Heart left ventricle (tissue), 16 donors: ENCODE measurements around the gene NFKBIE. TPM values are rescaled to one million over a fixed set of nuclear protein-coding genes. Genes with fewer than 3 reads are reported as not detected.

ENCODE experiments used
- ATAC-seq, 4 donors: fragments of 200-7000 bp; cut with Tn5 transposase; one replicate each; pipeline ENCODE4 v1.9.1; 2020 to 2022; ENCODE audit warnings: moderate library complexity in 4 of 4, mild to moderate bottlenecking in 3 of 4, moderate number of reproducible peaks in 1 of 4
- DNase-seq, 5 donors: peaks; one replicate each; pipeline ENCODE4 v3.0.0-alpha.2; 2020
- H3K27ac ChIP-seq, 12 donors: fragments of 200-600 bp; sonication (generic) in 4 of 12; one replicate each; pipeline versions ENCODE4 v1.5.0 to v1.8.0; 2016 to 2022; ENCODE audit warnings: mild to moderate bottlenecking in 2 of 12
- H3K27me3 ChIP-seq, 9 donors: fragments of 200-600 bp; sonication (generic) in 2 of 9; one replicate each; pipeline versions ENCODE4 v1.5.1 to v1.8.0; 2016 to 2022; ENCODE audit warnings: mild to moderate bottlenecking in 3 of 9
- H3K36me3 ChIP-seq, 9 donors: fragments of 200-600 bp; sonication (generic) in 2 of 9; one replicate each; pipeline versions ENCODE4 v1.5.0 to v1.8.0; 2018 to 2022; ENCODE audit warnings: mild to moderate bottlenecking in 2 of 9
- H3K4me1 ChIP-seq, 12 donors: fragments of 200-600 bp; sonication (generic) in 4 of 12; one replicate each; pipeline versions ENCODE4 v1.5.0 to v1.8.0; 2016 to 2022; ENCODE audit warnings: mild to moderate bottlenecking in 3 of 12
- H3K4me3 ChIP-seq, 12 donors: fragments of 200-600 bp; sonication (generic) in 4 of 12; one replicate each; pipeline versions ENCODE4 v1.5.0 to v1.8.0; 2017 to 2022; ENCODE audit warnings: mild to moderate bottlenecking in 9 of 12, moderate library complexity in 4 of 12
- H3K9me3 ChIP-seq, 12 donors: fragments of 200-600 bp; sonication (generic) in 4 of 12; one replicate each; pipeline versions ENCODE4 v1.5.0 to v1.8.0; 2016 to 2022; ENCODE audit warnings: mild to moderate bottlenecking in 1 of 12
- CTCF ChIP-seq, 12 donors: fragments of 200-600 bp; sonication (generic) in 4 of 12; IDR thresholded peaks; one replicate each; pipeline versions ENCODE4 v1.5.0 to v1.8.0; 2018 to 2022; ENCODE audit warnings: antibody characterized with exemption in 12 of 12, mild to moderate bottlenecking in 5 of 12
- POLR2A ChIP-seq, 2 donors: fragments of 450-650 bp; IDR thresholded peaks; one replicate each; pipeline ENCODE4 v1.6.1; 2017; ENCODE audit warnings: antibody characterized with exemption in 2 of 2, mild to moderate bottlenecking in 2 of 2, moderate library complexity in 2 of 2
- WGBS, 4 donors: extraction: QIAGEN DNeasy Blood & Tissue Kit in 2 of 4; methylation state at CpG; one replicate each; pipeline versions ENCODE4 v1.1.5 to v1.1.7; 2013 to 2018; 5-methylcytosine and 5-hydroxymethylcytosine counted together
- intact Hi-C, 10 donors: fragments of 100-400 bp; cut with DNase I; formaldehyde crosslinking; loops; one replicate each; pipeline versions ENCODE4 v1.11.1 to v1.14.2; 2022
- polyA plus RNA-seq, 2 donors: library from polyadenylated mRNA; stranded (reverse); fragments of 200-250 nt; gene quantifications; one replicate each; pipeline ENCODE4 v1.2.3, GENCODE V29; 2013
- total RNA-seq, 9 donors: library from RNA; depleted of rRNA in 2 of 9; stranded (reverse); fragments of >200 nt in 2 of 9; fragmentation: NEBNext Ultra II Directional in 3 of 9; extraction: Animal tissue kit (Norgen Biotek cat#: 25700) in 3 of 9; gene quantifications; one replicate each; pipeline versions ENCODE4 v1.1.0 to v1.2.4, GENCODE V29; 2016 to 2023
- donor health status: ischemic (EF 13 %, LVEDD 7.1; RV severe dilation, severe dysfunction).
- donor health status: healthy with polysubstance abuse.
- donor health status: DM: no; HTN: yes; CAD: no.
- donor health status: DM: no; HTN: no; CAD: no.
- donor health status: ischemic (EF 25% LVEDD 6.9; RV normal size, moderate dysfunction).
- donor health status: ischemic (EF 25% LVEDD 5.7; RV mildly dilated, moderate dysfunction).
- donor health status: healthy.
- donor health status: DM: yes; HTN: yes; CAD: no.
- donor health status: ischemic (EF 35%, LVEDD 5.7; RV mildly dilated, moderate dysfunction).
- donor health status: nonischemic (EF 11% LVEDD 7.7; RV severe dilation, severe dysfunction).
- donor health status: DM: yes; HTN: yes; CAD: no.
- donor health status: PGD.
- donor health status: ischemic (EF 29% LVEDD 5.4; RV normal size, mild dysfunction).
- donor health status: nonischemic (EF 23%, LVEDD 6.1; RV moderate dilation, normal function).

The NFKBIE gene
- total and polyA plus RNA-seq, 11 donors: 2.5 to 13.1 (median 4.0) TPM

- H3K9me3 ChIP-seq: no peaks in the 10 kb centered on the region
- H3K27me3 ChIP-seq: no peaks in the 10 kb centered on the region
- TF ChIP-seq POLR2A (IDR thresholded peaks at IDR 0.05) (no peak), CTCF (IDR thresholded peaks at IDR 0.05) (no peak)
- H3K36me3 ChIP-seq: no peaks in the 10 kb centered on the region
- peak in 3 of 4 donors; percentile 1 to 13 (median 7) for ATAC-seq
- 45 to 54% (median 49%) methylated on average over 13 to 16 of the region's 16 CpGs for WGBS, 4 donors
- peak overlapping the region in 5 of 12 donors; percentile 3 to 40 (median 31) for H3K4me3 ChIP-seq
- H3K27ac ChIP-seq: peak overlapping the region in 11 of 12 donors; percentile 87 to 99 (median 93)
- intact Hi-C loops: loop anchor here in 2 of 10 donors (5.0 kb wide), 1 partner anchor 40 kb away; no protein-coding TSS in a partner anchor
- peak; percentile 66 to 88 (median 83) for DNase-seq
- peaks cover 3 to 67% (median 55%) of the 10 kb centered on the region in 12 donors for H3K4me1 ChIP-seq
Measured at GRCh38 chr6:44217332-44218143, 47.8 kb downstream of the NFKBIE start.

GRCh38 chr6:44216677-44217331 is 48.5 kb downstream of the NFKBIE start, which contains the start of gene MYMX:
Gene MYMX, plus strand, starts transcription at chr6:44216926. Its CDS starts 546 bp downstream, at chr6:44217472.
- no peaks in the 10 kb centered on the region for H3K27me3 ChIP-seq
- TF ChIP-seq POLR2A (IDR thresholded peaks at IDR 0.05) (no peak), CTCF (IDR thresholded peaks at IDR 0.05) (no peak)
- intact Hi-C loops: loop anchor here in 2 of 10 donors (5.0 kb wide), 1 partner anchor 40 kb away; no protein-coding TSS in a partner anchor
- no peaks in the 10 kb centered on the region for H3K9me3 ChIP-seq
- peaks cover 2 to 60% (median 48%) of the 10 kb centered on the region in 12 donors for H3K4me1 ChIP-seq
- no peaks in the 10 kb centered on the region for H3K36me3 ChIP-seq
- peak in 2 of 5 donors; percentile 36 to 68 for DNase-seq
- WGBS, 4 donors: 36 to 50% (median 39%) methylated on average over 7 of the region's 7 CpGs
- H3K4me3 ChIP-seq: peak within 1 kb of the TSS in 5 of 12 donors; percentile 3 to 40 (median 31)
- H3K27ac ChIP-seq: peak within 1 kb of the TSS in 11 of 12 donors; percentile 87 to 99 (median 93)
- no peak for ATAC-seq

- intact Hi-C loops: loop anchor here in 1 of 10 donors (5.0 kb wide), 1 partner anchor 37 kb away; no protein-coding TSS in a partner anchor
- WGBS, 4 donors: 88 to 96% (median 94%) methylated on average over 6 of the region's 6 CpGs
Measured at GRCh38 chr6:44214307-44214706, 51.0 kb downstream of the NFKBIE start.

More at GRCh38 chr6:44214307-44214706, 51.0 kb downstream of the NFKBIE start:
- DNase-seq: no peak
- Histone ChIP-seq H3K4me3 (no peak overlapping the region), H3K27me3 (no peaks in the 10 kb centered on the region), H3K9me3 (no peaks in the 10 kb centered on the region), H3K36me3 (no peaks in the 10 kb centered on the region), H3K27ac (no peak overlapping the region), H3K4me1 (peaks cover 0 to 36% (median 29%) of the 10 kb centered on the region in 12 donors)
- TF ChIP-seq CTCF (IDR thresholded peaks at IDR 0.05): no peak
- no peak for TF ChIP-seq POLR2A (IDR thresholded peaks at IDR 0.05)
- no peak for ATAC-seq
